Osteocyte (in vitro differentiated cells): ENCODE data around the gene TOX2. TPM values are rescaled to one million over a fixed set of nuclear protein-coding genes. Genes with fewer than 3 reads are reported as not detected.

Experiments used
- DNase-seq: peaks from one replicate; pipeline ENCODE4 v3.0.0; 2021; ENCODE audit warnings: mixed read lengths; ENCODE audit not compliant: unreplicated experiment; ENCODE audit errors: extremely low spot score
- H3K27ac Mint-ChIP-seq: one replicate; pipeline ENCODE4 v1.8.0; 2021; ENCODE audit warnings: mild to moderate bottlenecking, mixed read lengths; ENCODE audit not compliant: unreplicated experiment
- H3K27me3 Mint-ChIP-seq: one replicate; pipeline ENCODE4 v1.8.0; 2021; ENCODE audit warnings: mixed read lengths; ENCODE audit not compliant: unreplicated experiment
- H3K36me3 Mint-ChIP-seq: one replicate; pipeline ENCODE4 v1.8.0; 2021; ENCODE audit warnings: mixed read lengths; ENCODE audit not compliant: unreplicated experiment
- H3K4me1 Mint-ChIP-seq: one replicate; pipeline ENCODE4 v1.8.0; 2021; ENCODE audit warnings: mixed read lengths; ENCODE audit not compliant: unreplicated experiment
- H3K4me3 Mint-ChIP-seq: one replicate; pipeline ENCODE4 v1.8.0; 2021; ENCODE audit warnings: mild to moderate bottlenecking, moderate library complexity, mixed read lengths; ENCODE audit not compliant: unreplicated experiment
- H3K9me3 Mint-ChIP-seq: one replicate; pipeline ENCODE4 v1.8.0; 2021; ENCODE audit warnings: mixed read lengths; ENCODE audit not compliant: unreplicated experiment
- CTCF ChIP-seq: fragments of 200-600 bp; sonication (generic); IDR thresholded peaks from 2 replicates; pipeline ENCODE4 v1.5.0; 2021; ENCODE audit warnings: antibody characterized with exemption, mild to moderate bottlenecking, moderate library complexity
- total RNA-seq: library from RNA; stranded (reverse); gene quantifications from 2 replicates; pipeline ENCODE4 v1.2.1, GENCODE V29; 2021

Gene TOX2
- total RNA-seq, 1 donor from 2014 or later = not detected

DNA sequence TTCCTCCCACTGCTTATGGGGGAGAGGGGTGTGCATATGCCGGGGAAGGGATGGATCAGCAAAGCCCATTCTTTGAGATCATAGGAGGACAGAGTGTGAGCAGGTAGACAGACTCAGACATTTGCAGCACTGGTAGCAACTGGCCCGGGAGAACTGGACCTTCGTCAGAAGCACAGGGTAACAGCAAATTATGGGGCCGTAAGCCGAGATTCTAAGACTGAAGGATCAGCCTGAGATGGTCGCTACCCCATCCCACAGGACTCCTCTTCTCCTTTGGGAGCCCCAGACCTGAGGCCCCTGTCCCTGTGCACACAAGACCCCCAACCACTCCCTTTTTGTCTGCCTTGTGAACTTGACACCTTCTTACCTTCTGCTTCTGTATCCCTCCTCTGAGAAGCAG is 106.5 kb downstream of the TOX2 start:
- no peaks in the 10 kb centered on the region for H3K9me3 Mint-ChIP-seq

GRCh38 chr20:44021900-44022299 is 107.2 kb downstream of the TOX2 start:
- no peak for TF ChIP-seq CTCF
- peaks cover 36% of the 10 kb centered on the region for H3K27me3 Mint-ChIP-seq
- no peaks in the 10 kb centered on the region for H3K36me3 Mint-ChIP-seq
- DNase-seq = peak; percentile 67
- H3K4me1 Mint-ChIP-seq = peaks cover 7% of the 10 kb centered on the region
- H3K4me3 Mint-ChIP-seq = no peak overlapping the region
- H3K9me3 Mint-ChIP-seq = no peaks in the 10 kb centered on the region
- H3K27ac Mint-ChIP-seq = no peak overlapping the region

More for the DNA sequence above, 106.5 kb downstream of the TOX2 start:
- H3K27ac Mint-ChIP-seq = no peak overlapping the region
- H3K27me3 Mint-ChIP-seq = peaks cover 43% of the 10 kb centered on the region
- H3K4me3 Mint-ChIP-seq = no peak overlapping the region
- DNase-seq = no peak
- no peaks in the 10 kb centered on the region for H3K36me3 Mint-ChIP-seq
- H3K4me1 Mint-ChIP-seq = peaks cover 7% of the 10 kb centered on the region
- no peak for TF ChIP-seq CTCF

- TF ChIP-seq CTCF = no peak
- Mint-ChIP-seq H3K27ac (no peak overlapping the region), H3K9me3 (no peaks in the 10 kb centered on the region), H3K36me3 (no peaks in the 10 kb centered on the region), H3K27me3 (peaks cover 38% of the 10 kb centered on the region), H3K4me1 (peaks cover 7% of the 10 kb centered on the region), H3K4me3 (no peak overlapping the region)
- peak; percentile 53 for DNase-seq
These were observed 107.8 kb downstream of the TOX2 start for GRCh38 chr20:44022464-44022863.

DNA sequence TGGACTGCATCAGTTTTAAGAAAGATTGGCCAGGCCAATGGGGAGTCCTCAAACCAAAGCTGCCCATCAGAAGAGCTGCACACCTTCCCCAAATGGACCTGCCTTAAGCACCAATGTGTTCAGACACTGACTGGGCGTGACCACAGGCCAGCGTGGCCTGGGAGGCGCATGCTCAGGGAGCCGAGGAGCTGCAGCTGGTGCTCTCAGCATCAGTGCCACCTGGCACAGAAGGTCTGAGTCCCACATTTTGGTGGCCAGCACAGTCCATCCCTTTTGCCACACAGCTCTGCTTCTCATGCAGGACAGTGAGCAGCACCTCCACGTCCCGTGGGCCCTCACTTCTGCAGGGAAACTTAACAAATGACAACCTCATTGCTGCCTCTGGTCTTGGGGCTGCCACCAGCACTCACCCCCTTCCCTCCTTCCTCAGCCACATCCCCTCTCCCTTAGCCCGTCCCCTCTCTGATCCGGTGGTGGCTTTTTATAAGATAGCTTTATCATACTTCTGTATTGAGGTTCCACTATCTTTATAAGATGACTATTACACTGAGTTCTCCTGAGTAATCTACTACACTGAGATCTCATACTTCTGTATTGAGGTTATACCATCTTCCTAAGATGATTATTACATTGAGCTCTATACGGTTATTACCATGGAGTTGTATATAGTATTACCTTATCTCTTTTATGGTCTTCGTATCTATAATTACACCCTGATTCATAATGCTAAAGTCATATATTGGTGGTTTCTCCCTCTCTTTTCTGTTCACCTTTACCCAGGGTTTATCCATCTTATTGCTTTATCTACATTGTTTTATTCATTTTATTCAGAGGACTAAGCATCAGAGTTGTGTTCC is 109.1 kb downstream of the TOX2 start:
- TF ChIP-seq CTCF = no peak
- DNase-seq = peak; percentile 64
- Mint-ChIP-seq H3K36me3 (no peaks in the 10 kb centered on the region), H3K4me1 (no peaks in the 10 kb centered on the region), H3K4me3 (no peak overlapping the region), H3K9me3 (no peaks in the 10 kb centered on the region), H3K27me3 (peaks cover 46% of the 10 kb centered on the region), H3K27ac (no peak overlapping the region)

DNA sequence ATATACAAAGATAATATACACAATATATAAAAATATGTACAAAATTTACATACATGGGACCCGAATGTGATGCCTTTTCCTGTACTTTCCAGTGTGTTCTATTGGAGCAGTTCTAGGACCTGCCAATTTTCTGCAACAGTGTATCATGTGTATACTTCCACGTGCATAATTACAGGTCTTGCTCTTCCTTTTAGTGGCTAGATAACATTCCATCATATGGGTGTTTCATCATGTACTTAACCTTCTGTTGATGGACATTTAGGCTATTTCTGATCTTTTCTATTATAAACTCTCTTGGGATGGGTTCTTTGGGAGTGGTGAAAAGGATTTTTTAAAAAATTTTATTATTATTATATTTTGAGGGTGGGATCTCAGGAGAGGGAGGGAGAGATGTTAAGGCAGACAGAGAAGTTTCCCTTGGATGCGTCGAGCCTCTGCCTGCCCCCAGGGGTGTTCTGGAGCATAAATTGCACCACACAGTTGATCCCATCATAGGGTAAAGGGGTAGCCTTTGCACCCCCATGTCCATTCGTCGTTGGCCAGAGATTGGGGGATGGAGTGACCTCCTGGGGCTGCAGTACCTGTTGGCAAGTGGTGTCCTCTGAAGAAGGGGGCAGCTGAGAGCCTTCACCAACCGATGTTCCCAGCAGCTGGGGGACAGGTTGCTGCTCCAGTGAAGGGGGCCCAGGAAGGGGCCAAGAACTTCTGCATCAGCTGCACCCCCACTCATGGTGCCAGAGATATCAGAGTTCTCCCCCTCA is 110.3 kb downstream of the TOX2 start:
- Mint-ChIP-seq H3K9me3 (no peaks in the 10 kb centered on the region), H3K36me3 (no peaks in the 10 kb centered on the region), H3K27ac (no peak overlapping the region), H3K27me3 (peaks cover 44% of the 10 kb centered on the region), H3K4me3 (no peak overlapping the region), H3K4me1 (no peaks in the 10 kb centered on the region)
- TF ChIP-seq CTCF = no peak
- peak; percentile 27 for DNase-seq
